NCI-H774 (cell line): ENCODE results near the gene ABCC8.
A peak's percentile ranks its signal among the peaks of the same experiment; 100 is the strongest.

Source experiments
- DNase-seq: peaks from one replicate; lab custom pipeline; 2025; lab: John Stamatoyannopoulos, UW

Gene ABCC8

DNA sequence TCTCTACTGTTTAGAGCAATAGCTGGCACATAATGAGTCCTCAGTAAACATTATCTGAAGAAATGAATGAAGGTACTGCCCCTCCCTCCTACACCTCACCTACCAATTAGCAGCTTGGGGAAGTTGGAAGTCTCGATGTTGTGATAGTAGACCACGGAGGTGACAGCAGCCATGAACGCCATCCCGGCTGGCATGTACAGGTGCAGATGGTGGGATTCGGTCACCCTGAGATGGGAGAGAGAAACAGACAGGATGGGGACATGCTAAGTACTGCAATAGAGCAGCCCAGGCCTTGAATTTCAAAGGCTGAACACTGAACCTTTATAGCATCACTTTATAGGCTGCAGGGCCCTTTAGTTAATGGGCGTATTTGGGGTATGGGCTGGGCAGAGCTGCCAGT, 6.6 kb downstream of the ABCC8 start:
- no peak for DNase-seq

DNA sequence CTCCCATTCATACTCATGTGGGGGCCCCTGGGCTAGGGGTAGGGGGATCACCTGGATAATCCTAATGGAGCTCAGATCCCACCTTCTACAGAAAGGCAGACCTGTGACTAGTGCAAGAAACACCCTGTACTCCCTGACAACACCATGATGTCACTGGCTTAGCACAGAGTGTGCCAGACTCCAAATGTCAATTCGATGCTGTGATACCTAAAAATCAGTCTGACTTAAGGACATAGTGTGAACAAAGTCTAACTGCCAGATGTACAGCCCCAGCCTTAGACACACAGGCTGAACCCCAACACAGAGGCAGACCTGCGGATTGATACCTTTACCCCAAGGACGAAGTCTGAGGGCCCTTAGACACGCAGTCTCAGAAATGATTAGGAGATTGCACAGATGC, 8.5 kb downstream of the ABCC8 start:
- DNase-seq: no peak

DNA sequence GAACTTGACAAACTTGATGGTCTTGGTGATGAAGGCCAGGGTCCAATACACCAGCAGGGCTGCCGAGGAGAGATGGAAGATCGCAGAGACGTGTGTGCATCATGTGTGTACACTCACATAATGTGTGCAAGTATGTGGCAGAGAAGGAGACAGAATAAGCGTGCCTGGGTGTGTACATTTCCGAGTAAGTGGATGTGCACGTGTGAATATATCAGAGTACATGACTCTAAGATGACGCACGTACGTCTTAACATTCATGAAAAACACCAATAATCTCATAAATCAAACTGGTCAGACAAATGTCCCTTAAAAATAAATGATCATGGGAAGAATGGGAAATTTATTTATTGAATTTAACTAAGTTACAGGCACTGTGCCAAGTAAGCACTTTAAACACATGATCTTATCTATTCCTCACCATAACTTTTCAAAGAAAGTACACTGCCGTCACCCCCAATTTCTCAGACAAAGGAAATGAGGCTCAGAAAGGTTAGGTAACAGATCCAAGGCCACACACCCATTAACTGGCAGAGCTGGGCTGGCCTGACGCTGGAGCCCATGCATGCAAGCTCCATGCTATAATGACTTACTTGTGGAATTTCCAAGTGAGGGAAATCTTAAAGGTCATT, 13.0 kb downstream of the ABCC8 start:
- no peak for DNase-seq

- no peak for DNase-seq
Observed at GRCh38 chr11:17462940-17463339, 13.7 kb downstream of the ABCC8 start.

- no peak for DNase-seq
Observed at GRCh38 chr11:17460406-17460805, 16.2 kb downstream of the ABCC8 start.

- DNase-seq: no peak
Observed at GRCh38 chr11:17459236-17459896, 17.3 kb downstream of the ABCC8 start.

GRCh38 chr11:17458268-17458667, 18.4 kb downstream of the ABCC8 start:
- DNase-seq: no peak

DNA sequence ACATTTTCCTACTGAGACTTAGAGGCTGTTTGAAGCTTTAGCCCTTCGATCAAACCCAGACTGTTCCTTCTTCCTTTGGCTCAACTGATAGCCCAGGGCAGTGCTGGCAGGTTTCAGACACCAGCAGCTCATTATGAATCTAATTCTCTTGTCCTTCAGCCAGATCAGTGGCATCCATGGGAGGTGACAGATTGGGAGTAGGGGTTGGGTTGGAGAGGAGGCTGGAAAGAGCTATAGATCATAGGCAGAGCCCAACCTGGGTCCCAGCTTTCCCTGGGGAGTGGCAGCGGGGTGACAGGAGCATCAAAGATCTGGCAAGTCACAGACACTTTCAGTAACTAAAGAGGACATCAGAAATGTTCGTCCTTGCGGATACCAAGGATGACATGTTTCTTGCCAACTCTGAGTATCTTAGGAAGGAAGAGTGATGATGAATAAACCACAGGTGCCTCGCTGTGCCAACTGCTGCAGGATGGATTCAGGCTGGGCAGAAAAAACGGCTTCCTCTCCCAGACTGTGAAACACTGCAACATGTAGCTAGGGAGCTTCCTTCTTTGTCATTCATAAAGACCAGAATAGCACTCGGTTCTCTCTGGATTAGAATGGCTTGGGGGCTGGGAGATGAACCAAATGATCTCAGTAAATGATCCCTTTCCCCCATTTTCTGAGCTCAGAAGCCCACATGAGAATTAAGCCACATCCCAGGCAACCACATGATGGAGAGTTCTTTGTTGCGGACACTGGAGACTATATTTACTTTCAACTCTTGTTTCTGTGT, 19.1 kb downstream of the ABCC8 start:
- no peak for DNase-seq

- no peak for DNase-seq
Observed at GRCh38 chr11:17452668-17453067, 24.0 kb downstream of the ABCC8 start.

DNA sequence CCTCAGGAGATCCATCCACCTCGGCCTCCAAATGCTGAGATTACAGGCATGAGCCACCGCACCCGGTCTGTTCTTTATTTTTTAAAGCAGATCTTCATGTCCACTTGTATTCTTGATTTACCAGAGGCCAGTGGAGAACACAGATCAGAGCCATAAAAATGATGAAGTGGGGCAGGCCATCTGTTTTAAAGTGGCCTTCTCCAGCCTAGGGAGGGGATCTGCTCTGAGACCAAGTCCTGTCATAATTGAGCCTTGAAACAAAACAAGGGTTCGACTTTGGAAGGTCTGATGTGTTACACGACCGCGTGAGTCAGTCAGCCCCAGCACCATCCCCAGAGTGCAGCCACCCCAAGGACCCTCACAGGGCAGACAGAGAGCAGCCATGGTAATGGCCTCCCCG, 27.5 kb downstream of the ABCC8 start:
- no peak for DNase-seq

- DNase-seq: no peak
Observed at GRCh38 chr11:17446482-17446881, 30.2 kb downstream of the ABCC8 start.

GRCh38 chr11:17445240-17445795, 31.3 kb downstream of the ABCC8 start:
- no peak for DNase-seq

- DNase-seq: no peak
Observed at GRCh38 chr11:17443926-17444690, 32.5 kb downstream of the ABCC8 start.

DNA sequence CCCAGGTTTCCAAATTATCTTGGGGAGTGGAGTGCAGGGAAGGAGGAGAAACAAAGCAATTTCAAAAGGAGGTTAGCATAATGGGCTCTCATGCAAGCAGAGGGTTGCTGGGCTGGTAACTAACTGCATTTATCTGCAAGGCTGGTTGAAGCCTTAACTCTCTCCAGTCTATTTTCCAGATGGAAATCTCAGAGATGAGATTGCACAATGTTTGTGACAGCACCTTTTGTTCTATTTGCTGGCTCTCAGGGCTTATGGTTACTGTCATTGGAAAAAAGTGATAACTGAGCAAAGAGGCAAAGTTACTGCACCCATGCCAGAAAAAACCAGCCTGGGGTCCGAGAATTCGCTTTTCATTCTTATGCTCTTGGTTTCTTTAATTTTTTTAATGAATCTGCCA, 33.2 kb downstream of the ABCC8 start:
- DNase-seq: no peak

GRCh38 chr11:17443000-17443399, 33.6 kb downstream of the ABCC8 start:
- no peak for DNase-seq

DNA sequence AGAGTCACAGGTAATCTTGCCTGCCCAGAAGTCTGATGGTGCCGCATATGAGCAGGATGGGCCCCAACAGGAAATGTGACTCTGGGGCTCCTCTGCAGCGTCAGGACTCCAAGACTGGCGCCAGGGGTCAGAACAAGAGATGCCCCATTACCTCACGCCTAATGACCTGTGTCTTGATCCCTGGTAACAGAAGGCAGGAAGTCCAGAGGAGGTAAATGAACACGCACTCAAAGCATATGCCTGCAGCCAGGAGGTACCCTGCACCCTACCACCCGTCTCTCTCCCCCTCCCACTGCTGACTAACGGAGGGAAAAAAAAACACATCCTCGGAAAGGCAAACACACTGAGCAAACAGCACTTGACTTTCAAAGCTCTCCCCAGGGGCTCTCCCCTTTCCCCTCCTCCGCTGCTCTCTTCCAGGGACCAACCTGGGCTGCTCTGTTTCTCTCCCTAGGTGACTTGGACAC, 37.3 kb downstream of the ABCC8 start:
- peak; percentile 86 for DNase-seq

- DNase-seq: no peak
Observed at GRCh38 chr11:17437366-17437765, 39.3 kb downstream of the ABCC8 start.

DNA sequence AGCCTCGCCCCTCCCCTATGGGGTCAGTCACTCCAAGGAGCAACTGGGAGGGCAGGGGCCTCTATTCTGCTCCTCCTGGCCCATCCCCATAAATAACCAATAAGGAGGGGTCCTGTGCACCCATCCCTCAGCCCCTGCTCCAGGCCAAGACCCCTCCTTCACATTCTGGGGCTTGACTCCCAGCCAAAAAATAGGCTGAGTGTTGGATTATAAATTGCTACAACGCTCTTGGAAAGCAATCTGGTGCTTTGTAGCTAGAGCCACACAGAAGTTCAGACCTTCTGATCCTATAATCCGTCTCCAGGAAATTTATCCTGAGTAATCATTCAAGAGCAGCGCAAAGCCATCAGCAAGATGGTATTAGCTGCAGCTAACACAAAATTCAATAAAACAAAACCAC, 42.5 kb downstream of the ABCC8 start:
- DNase-seq: no peak

DNA sequence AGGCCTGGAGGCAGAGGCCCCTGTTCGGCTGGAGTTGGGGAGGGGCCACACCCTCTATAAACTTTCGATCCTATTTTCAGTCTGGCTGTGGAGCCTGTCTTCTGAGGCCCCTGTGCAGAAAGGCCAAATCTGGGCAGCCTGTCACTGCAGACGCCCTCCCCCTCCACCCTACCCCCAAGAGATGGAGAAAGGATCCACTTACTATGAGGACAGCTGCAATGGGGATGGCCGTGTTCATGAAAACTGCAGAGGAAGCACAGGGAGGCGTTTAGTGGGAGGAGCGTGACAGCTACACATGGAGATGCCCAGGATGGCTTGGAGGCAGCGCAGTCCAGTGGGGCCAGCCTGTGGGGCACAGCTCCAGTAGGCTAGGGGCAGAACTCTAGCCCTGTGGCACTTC, 44.6 kb downstream of the ABCC8 start:
- DNase-seq: no peak

DNA sequence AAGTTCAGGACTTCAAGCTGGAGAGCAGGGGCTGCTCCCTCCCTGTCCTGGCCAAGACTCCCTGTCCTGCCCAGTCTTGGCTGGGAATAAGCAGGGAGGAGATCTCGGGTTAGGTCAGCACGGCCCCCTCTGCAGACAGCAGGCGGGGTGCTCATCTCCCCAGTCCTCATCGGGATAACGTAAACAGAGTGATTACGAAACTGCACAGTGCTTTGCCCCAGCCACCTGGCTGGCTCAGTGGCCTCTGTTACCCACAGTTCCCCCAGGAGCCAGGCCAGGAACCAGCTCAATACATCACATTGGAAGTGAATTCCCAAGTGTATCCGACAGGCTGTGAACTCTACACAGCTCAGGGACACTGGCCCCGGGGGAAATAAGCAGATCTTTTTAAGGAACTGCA, 45.5 kb downstream of the ABCC8 start:
- DNase-seq: no peak

DNA sequence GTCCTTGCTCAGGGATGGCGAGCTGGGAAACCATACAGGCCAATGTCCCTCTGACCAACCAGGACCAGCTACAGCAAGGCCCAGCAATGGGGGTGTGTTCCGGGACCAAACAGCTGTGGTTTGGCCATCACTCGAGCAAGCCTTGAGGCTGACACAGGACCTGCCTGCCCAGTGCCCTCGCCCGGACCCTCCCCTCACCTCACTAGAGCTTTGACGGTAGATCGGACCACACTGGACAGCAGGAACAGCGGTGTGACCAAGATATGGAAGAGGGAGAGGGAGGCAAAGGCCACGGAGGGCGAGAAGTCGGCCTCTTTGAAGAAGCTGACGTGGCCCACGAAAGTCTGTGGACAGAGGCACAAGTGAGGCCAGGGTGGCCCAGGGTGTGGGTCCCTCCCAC, 46.0 kb downstream of the ABCC8 start:
- no peak for DNase-seq

GRCh38 chr11:17428925-17429324, 47.7 kb downstream of the ABCC8 start:
- DNase-seq: no peak
